Neutrophil (primary cell): ENCODE measurements around the gene PTPRD.

Experiments used
- H3K27ac ChIP-seq: fragments of 200-600 bp; sonication (generic); 2 replicates; pipeline ENCODE4 v1.5.1; 2016; ENCODE audit warnings: mild to moderate bottlenecking, moderate library complexity
- H3K27me3 ChIP-seq: fragments of 200-600 bp; sonication (generic); 2 replicates; pipeline ENCODE4 v1.6.0; 2016; ENCODE audit warnings: mild to moderate bottlenecking
- H3K36me3 ChIP-seq: fragments of 200-600 bp; sonication (generic); 2 replicates; pipeline ENCODE4 v1.5.1; 2017
- H3K4me1 ChIP-seq, 2 experiments: fragments of 200-600 bp in 1 of 2; sonication (generic) in 1 of 2; 1 replicate in 1 of 2; 2 replicates in 1 of 2; pipeline versions ENCODE4 v1.5.1 to v1.6.1; 2013 to 2016; ENCODE audit warnings: low read depth in 1 of 2, low read length in 1 of 2, mild to moderate bottlenecking in 1 of 2, moderate library complexity in 1 of 2; ENCODE audit not compliant: control insufficient read depth in 1 of 2, insufficient read depth in 1 of 2
- H3K4me3 ChIP-seq, 2 experiments: fragments of 200-600 bp in 1 of 2; sonication (generic) in 1 of 2; 1 replicate in 1 of 2; 2 replicates in 1 of 2; pipeline ENCODE4 v1.5.1; 2013 to 2016; ENCODE audit warnings: low read depth in 1 of 2, low read length in 1 of 2, mild to moderate bottlenecking in 1 of 2, moderate library complexity in 1 of 2
- H3K9me3 ChIP-seq: fragments of 200-600 bp; sonication (generic); 2 replicates; pipeline ENCODE4 v1.5.1; 2016
- CTCF ChIP-seq: fragments of 200-600 bp; sonication (generic); IDR thresholded peaks from 2 replicates; pipeline ENCODE4 v1.5.1; 2016; ENCODE audit warnings: antibody characterized with exemption

Gene PTPRD

DNA sequence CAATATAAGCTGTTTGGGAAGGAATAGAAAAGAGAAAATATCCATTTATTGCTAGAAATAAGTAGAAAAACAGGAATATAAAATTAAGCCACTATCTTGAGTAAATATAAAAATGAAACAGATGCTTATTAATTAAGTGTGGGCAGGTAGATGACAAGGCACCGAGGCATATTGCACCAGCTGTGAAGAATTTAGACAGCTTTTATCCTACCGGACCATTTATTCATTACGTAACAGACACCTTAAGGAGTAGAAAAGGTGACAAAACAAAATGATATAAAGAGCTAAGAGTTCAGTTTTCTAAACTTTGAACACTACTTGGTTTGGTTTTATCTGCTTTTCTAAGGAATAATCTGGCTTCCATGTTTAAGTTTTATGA lies 404.1 kb downstream of the PTPRD start:
- Histone ChIP-seq H3K9me3 (no peaks in the 10 kb centered on the region), H3K27me3 (peaks cover 20% of the 10 kb centered on the region), H3K4me3 (no peak overlapping the region), H3K36me3 (no peaks in the 10 kb centered on the region), H3K4me1 (no peaks in the 10 kb centered on the region), H3K27ac (no peak overlapping the region)
- no peak for TF ChIP-seq CTCF

- no peaks in the 10 kb centered on the region for H3K36me3 ChIP-seq
- TF ChIP-seq CTCF = no peak
- no peaks in the 10 kb centered on the region for H3K9me3 ChIP-seq
- no peaks in the 10 kb centered on the region for H3K4me1 ChIP-seq
- H3K4me3 ChIP-seq = no peak overlapping the region
- peaks cover 20% of the 10 kb centered on the region for H3K27me3 ChIP-seq
- H3K27ac ChIP-seq = no peak overlapping the region
Observed at GRCh38 chr9:10204276-10204675, 408.5 kb downstream of the PTPRD start.

DNA sequence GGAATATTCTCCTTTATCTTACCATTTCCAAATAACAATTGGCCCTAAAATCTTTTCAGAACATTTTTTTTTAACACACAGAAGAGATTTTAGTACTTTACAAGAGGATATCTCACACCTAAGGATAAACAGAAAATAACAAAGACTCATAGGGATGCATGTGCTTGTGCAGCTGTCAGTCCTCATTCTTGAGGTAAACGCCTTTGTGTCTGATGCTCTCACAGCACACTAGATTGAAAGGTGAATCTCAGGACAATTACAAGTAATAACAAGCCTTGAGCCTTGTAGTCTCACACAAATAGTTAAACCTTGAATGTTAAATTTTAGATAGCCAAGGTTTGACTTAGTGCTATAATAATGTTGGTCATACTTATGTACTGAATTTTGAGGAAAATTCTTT lies 439.2 kb downstream of the PTPRD start:
- Histone ChIP-seq H3K9me3 (no peaks in the 10 kb centered on the region), H3K27ac (no peak overlapping the region), H3K27me3 (no peaks in the 10 kb centered on the region), H3K4me3 (no peak overlapping the region), H3K4me1 (no peaks in the 10 kb centered on the region), H3K36me3 (no peaks in the 10 kb centered on the region)
- TF ChIP-seq CTCF = no peak

DNA sequence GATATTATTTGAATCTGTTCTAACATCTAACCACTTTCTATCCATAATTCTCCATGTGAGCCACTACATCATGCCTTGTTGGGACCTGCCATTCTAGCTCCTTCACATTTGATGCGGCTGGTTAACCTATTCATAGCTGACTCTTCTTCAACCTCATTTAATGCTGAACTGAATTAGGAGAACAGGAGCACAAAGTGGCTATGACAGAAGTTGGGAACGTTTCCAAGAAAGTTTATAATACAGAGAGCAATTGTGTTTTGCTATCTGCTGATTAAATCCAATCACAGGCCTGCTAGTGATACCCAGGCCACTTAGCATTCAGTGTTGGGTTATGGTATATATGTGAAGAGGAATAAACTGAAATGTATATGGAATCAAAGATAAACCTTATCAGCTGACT lies 440.3 kb downstream of the PTPRD start:
- TF ChIP-seq CTCF = no peak
- no peaks in the 10 kb centered on the region for H3K36me3 ChIP-seq
- no peaks in the 10 kb centered on the region for H3K9me3 ChIP-seq
- H3K27ac ChIP-seq = no peak overlapping the region
- H3K4me1 ChIP-seq = no peaks in the 10 kb centered on the region
- no peak overlapping the region for H3K4me3 ChIP-seq
- no peaks in the 10 kb centered on the region for H3K27me3 ChIP-seq

GRCh38 chr9:10168241-10168640 lies 444.6 kb downstream of the PTPRD start:
- no peaks in the 10 kb centered on the region for H3K4me1 ChIP-seq
- H3K27ac ChIP-seq = no peak overlapping the region
- H3K36me3 ChIP-seq = no peaks in the 10 kb centered on the region
- no peaks in the 10 kb centered on the region for H3K27me3 ChIP-seq
- no peak for TF ChIP-seq CTCF
- no peak overlapping the region for H3K4me3 ChIP-seq
- H3K9me3 ChIP-seq = no peaks in the 10 kb centered on the region

- no peak overlapping the region for H3K27ac ChIP-seq
- H3K27me3 ChIP-seq = no peaks in the 10 kb centered on the region
- H3K36me3 ChIP-seq = no peaks in the 10 kb centered on the region
- H3K9me3 ChIP-seq = no peaks in the 10 kb centered on the region
- no peak overlapping the region for H3K4me3 ChIP-seq
- no peaks in the 10 kb centered on the region for H3K4me1 ChIP-seq
- TF ChIP-seq CTCF = no peak
Observed at GRCh38 chr9:10148796-10149195, 464.0 kb downstream of the PTPRD start.
